Large intestine (tissue), 12 donors: ENCODE results near the gene MCFD2. TPM values are rescaled to one million over a fixed set of nuclear protein-coding genes. Genes with fewer than 3 reads are reported as not detected.
A peak's percentile ranks its signal among the peaks of the same experiment; 100 is the strongest.

Experiments used
- DNase-seq, 2 donors: peaks; one replicate each; pipeline versions ENCODE4 v3.0.0 to v3.0.0-alpha.2; 2013
- H3K27ac ChIP-seq: one replicate; pipeline ENCODE4 v1.5.1; 2013; ENCODE audit warnings: low read length
- H3K27me3 ChIP-seq: 2 replicates; pipeline ENCODE4 v1.6.1; 2013; ENCODE audit warnings: low read length; ENCODE audit not compliant: control insufficient read depth, insufficient read depth
- H3K36me3 ChIP-seq: 2 replicates; pipeline ENCODE4 v1.6.1; 2013; ENCODE audit warnings: low read length; ENCODE audit not compliant: control insufficient read depth, insufficient read depth
- H3K4me1 ChIP-seq: one replicate; pipeline ENCODE4 v1.6.1; 2013; ENCODE audit warnings: low read length; ENCODE audit not compliant: control insufficient read depth, insufficient read depth
- H3K4me3 ChIP-seq: one replicate; pipeline ENCODE4 v1.5.1; 2013; ENCODE audit warnings: low read length
- H3K9me3 ChIP-seq: one replicate; pipeline ENCODE4 v1.6.1; 2013; ENCODE audit warnings: mild to moderate bottlenecking, low read depth, low read length, moderate library complexity; ENCODE audit not compliant: control insufficient read depth
- WGBS: methylation state at CpG from one replicate; pipeline ENCODE4 v1.1.5; 2013; ENCODE audit warnings: low lambda C conversion rate; ENCODE audit not compliant: insufficient coverage; 5-methylcytosine and 5-hydroxymethylcytosine counted together
- long read RNA-seq, 11 donors: transcript quantifications; one replicate each; lab custom pipeline, GENCODE V29; 2026
- polyA plus RNA-seq: library from polyadenylated mRNA; unstranded; fragments of 120-200 nt; gene quantifications from one replicate; pipeline ENCODE4 v1.2.1, GENCODE V29; 2013

MCFD2 gene
- polyA plus RNA-seq, result 60.1 TPM
- long read RNA-seq, donor 1, full-length matches to known transcripts, result 17 of 17 reads
- long read RNA-seq, donor 1, partial matches to known transcripts, result 0 of 17 reads
- long read RNA-seq, donor 1, other reads (novel, unspliced or antisense), result 0 of 17 reads
- long read RNA-seq, donor 2, full-length matches to known transcripts, result 41 of 41 reads
- long read RNA-seq, donor 2, partial matches to known transcripts, result 0 of 41 reads
- long read RNA-seq, donor 2, other reads (novel, unspliced or antisense), result 0 of 41 reads
- long read RNA-seq, donor 3, result 0 reads
- long read RNA-seq, donor 4, full-length matches to known transcripts, result 4 of 4 reads
- long read RNA-seq, donor 4, partial matches to known transcripts, result 0 of 4 reads
- long read RNA-seq, donor 4, other reads (novel, unspliced or antisense), result 0 of 4 reads
- long read RNA-seq, donor 5, full-length matches to known transcripts, result 10 of 10 reads
- long read RNA-seq, donor 5, partial matches to known transcripts, result 0 of 10 reads
- long read RNA-seq, donor 5, other reads (novel, unspliced or antisense), result 0 of 10 reads
- long read RNA-seq, donor 6, full-length matches to known transcripts, result 22 of 22 reads
- long read RNA-seq, donor 6, partial matches to known transcripts, result 0 of 22 reads
- long read RNA-seq, donor 6, other reads (novel, unspliced or antisense), result 0 of 22 reads
- long read RNA-seq, donor 7, full-length matches to known transcripts, result 15 of 15 reads
- long read RNA-seq, donor 7, partial matches to known transcripts, result 0 of 15 reads
- long read RNA-seq, donor 7, other reads (novel, unspliced or antisense), result 0 of 15 reads
- long read RNA-seq, donor 8, full-length matches to known transcripts, result 35 of 40 reads
- long read RNA-seq, donor 8, partial matches to known transcripts, result 5 of 40 reads
- long read RNA-seq, donor 8, other reads (novel, unspliced or antisense), result 0 of 40 reads
- long read RNA-seq, donor 9, full-length matches to known transcripts, result 25 of 25 reads
- long read RNA-seq, donor 9, partial matches to known transcripts, result 0 of 25 reads
- long read RNA-seq, donor 9, other reads (novel, unspliced or antisense), result 0 of 25 reads
- long read RNA-seq, donor 10, full-length matches to known transcripts, result 33 of 33 reads
- long read RNA-seq, donor 10, partial matches to known transcripts, result 0 of 33 reads
- long read RNA-seq, donor 10, other reads (novel, unspliced or antisense), result 0 of 33 reads
- long read RNA-seq, donor 11, full-length matches to known transcripts, result 27 of 27 reads
- long read RNA-seq, donor 11, partial matches to known transcripts, result 0 of 27 reads
- long read RNA-seq, donor 11, other reads (novel, unspliced or antisense), result 0 of 27 reads

DNA sequence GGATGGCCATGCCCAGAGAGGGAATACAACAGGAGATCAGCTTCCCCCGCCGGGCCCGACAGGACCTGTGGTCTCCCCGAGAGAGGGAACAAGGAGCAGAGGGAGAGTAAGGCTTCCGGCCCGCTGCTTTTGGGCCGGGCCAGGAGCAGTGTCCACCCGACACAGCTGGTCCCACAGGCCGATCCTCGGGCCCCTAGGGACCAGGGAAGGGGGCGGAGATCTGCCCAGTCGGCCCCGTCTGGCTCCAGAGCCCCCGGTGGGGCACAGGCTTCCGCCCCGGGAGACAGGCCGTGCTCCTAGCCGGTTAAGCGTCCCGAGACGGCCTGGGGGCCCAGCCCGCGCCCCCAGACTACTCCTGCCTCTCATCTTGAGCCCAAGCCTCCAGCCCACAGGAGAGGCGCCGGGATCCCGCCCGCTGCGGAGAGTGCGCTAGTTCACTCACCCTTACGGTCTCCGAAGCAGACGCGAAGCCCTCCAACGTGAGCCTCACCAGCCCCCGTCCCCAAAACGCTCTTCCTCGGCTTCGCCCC is at the start of gene MCFD2:
Gene MCFD2 (minus strand): TSS at position 526 of the 530 bp plus-strand sequence. CDS start 6,635 bp downstream, outside the sequence.
- Histone ChIP-seq H3K27ac (peak within 1 kb of the TSS; percentile 94), H3K36me3 (peaks cover 13% of the 10 kb centered on the region), H3K27me3 (no peaks in the 10 kb centered on the region), H3K4me1 (peaks cover 17% of the 10 kb centered on the region), H3K9me3 (no peaks in the 10 kb centered on the region), H3K4me3 (peak within 1 kb of the TSS; percentile 99)
- no peak for DNase-seq
- WGBS, result no CpG with 5 or more reads among the region's 38 CpGs

DNA sequence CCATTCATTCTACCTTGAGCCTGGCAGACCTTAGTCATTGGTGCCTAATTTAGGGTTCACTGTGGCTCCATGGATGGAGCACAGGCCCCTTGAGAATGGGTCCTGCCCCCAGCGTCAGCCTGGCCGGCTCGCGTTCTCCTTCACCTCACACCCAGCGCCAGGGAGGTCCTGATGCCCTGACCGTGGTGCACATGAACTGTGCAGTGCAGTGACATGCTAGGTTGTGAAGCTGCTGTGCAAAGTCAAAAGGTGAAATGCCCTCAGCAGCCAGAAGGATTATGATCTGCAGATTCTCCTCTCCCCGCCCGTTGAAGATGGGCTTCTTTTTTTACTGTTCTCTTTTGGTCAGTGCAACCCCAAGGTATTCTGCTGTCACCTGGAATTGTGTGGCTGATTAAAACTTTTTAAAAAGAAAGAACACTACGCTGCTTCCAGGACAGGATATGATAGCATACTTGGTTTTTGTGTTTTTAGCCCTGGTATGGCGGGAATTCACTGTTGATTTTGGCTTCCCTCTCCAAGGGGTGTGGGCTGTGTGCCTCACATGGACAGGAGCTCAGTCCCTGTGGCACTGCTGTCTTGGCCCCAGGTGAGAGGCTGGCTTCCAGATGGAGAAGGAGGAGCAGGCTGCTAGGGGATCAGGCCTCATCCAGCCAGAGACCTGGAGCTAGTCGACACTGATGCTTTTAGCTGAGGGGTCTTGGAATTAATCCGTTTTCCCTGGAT is 49.4 kb upstream of the MCFD2 start:
- Histone ChIP-seq H3K27me3 (no peaks in the 10 kb centered on the region), H3K36me3 (peaks cover 21% of the 10 kb centered on the region), H3K4me1 (peaks cover 12% of the 10 kb centered on the region), H3K4me3 (no peak overlapping the region), H3K27ac (no peak overlapping the region), H3K9me3 (no peaks in the 10 kb centered on the region)
- no CpG with 5 or more reads among the region's 12 CpGs for WGBS
- DNase-seq, result no peak

DNA sequence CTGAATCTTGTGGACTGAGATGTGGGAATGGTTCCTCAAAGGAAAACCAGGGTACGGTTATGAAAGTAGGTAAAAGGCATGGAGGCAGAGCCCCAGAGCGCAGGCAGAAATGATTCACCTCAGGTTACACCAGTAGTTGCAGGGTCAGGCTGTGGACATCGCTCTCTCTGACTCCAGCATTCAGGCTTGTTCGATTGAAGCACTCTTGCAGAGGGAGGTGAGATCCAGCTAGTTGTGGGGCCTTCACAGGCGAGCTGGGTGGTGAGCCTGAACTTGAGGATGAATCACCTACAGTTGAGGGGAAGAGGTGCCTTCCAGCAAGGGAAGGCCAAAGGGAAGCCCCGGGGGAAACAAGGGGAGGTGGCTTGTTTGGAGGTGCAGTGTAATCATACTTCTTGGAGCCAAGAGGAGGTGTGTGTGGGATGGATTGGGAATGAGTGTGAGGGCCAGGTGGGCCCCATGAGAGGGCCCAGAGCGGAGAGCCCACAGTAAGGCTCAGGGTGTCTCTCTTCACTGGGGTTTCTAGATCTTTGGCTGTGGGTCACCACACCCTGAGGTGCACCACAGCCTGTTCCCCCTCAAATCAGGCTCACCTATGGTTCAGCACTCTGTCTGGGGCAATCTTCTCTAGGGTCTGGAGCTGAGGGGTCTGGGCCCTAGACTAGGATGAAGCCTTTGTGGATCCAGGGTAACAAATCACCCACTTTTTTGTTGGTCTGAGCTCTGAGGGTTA is 48.5 kb upstream of the MCFD2 start:
- H3K4me1 ChIP-seq, result peaks cover 8% of the 10 kb centered on the region
- no CpG with 5 or more reads among the region's 7 CpGs for WGBS
- no peak overlapping the region for H3K27ac ChIP-seq
- no peaks in the 10 kb centered on the region for H3K9me3 ChIP-seq
- H3K4me3 ChIP-seq, result no peak overlapping the region
- DNase-seq, result no peak
- H3K36me3 ChIP-seq, result peaks cover 28% of the 10 kb centered on the region
- no peaks in the 10 kb centered on the region for H3K27me3 ChIP-seq

DNA sequence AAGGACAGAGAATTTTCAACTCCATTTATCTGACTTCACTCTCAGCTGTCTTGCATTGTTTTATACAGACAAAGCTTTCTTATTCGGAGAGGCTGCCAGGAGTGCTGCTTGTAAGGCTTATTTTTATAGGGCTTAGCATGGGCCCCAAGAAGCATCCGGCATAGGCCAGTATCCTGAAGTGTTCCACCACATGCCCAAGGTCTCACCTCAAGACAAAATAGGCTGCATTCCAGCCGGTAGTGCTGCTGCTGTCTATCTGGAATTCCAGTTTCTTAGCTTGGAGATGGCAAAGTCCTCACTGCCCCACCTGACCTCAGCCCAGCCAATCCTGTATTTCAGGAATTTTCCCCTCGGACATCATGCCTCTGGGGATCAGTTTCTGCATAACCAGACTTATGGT is 47.6 kb upstream of the MCFD2 start:
- no peaks in the 10 kb centered on the region for H3K9me3 ChIP-seq
- H3K27me3 ChIP-seq, result no peaks in the 10 kb centered on the region
- H3K4me1 ChIP-seq, result peaks cover 5% of the 10 kb centered on the region
- DNase-seq, result no peak
- no peak overlapping the region for H3K4me3 ChIP-seq
- no peak overlapping the region for H3K27ac ChIP-seq
- WGBS, result no CpG with 5 or more reads among the region's 4 CpGs
- H3K36me3 ChIP-seq, result peaks cover 37% of the 10 kb centered on the region

DNA sequence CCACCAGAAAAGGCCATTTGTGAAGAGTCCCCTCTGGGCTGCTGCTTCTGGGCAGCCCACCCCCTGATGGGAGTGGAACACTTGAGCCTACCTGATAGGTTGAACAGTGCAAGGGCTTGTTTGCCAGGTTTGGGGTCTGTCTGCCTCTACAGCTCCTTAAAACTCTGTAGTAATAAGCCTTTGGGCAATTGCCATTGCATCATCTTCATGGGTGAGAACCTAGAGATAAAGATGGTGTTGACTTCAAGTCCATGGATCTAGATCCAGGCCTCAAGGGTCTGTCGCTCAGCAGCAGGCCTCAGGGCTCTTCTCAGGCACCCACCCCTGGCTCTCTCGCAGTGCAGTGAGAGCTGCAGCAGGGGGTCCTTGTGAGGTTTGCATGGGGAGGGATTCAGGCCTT is 47.1 kb upstream of the MCFD2 start:
- peaks cover 42% of the 10 kb centered on the region for H3K36me3 ChIP-seq
- no peak for DNase-seq
- H3K9me3 ChIP-seq, result no peaks in the 10 kb centered on the region
- H3K27me3 ChIP-seq, result no peaks in the 10 kb centered on the region
- no CpG with 5 or more reads among the region's 2 CpGs for WGBS
- H3K27ac ChIP-seq, result no peak overlapping the region
- H3K4me3 ChIP-seq, result no peak overlapping the region
- peaks cover under 1% of the 10 kb centered on the region for H3K4me1 ChIP-seq

DNA sequence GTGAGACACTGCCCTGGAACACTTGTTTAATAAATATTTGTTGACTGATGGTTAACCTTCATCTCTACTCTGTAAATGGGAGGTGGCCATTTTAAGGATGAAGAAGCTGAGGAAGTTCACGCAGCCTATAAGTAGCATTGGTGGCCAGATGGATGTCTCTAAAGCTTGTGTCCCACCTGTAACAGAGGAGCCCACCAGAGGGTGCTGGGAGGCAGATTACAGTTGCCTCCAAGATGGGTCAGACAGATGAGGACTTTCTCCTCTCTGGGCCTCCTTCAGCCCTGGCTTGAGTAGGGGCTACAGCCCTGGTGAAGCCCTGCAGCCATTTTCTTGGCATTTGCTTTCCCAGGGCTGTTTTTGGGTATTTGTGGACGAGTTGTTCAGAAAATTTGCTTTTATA is 45.0 kb upstream of the MCFD2 start:
- no peak overlapping the region for H3K4me3 ChIP-seq
- WGBS, result no CpG with 5 or more reads among the region's 2 CpGs
- peaks cover 60% of the 10 kb centered on the region for H3K36me3 ChIP-seq
- H3K27me3 ChIP-seq, result no peaks in the 10 kb centered on the region
- H3K27ac ChIP-seq, result no peak overlapping the region
- no peak for DNase-seq
- H3K4me1 ChIP-seq, result peaks cover 4% of the 10 kb centered on the region
- no peaks in the 10 kb centered on the region for H3K9me3 ChIP-seq

DNA sequence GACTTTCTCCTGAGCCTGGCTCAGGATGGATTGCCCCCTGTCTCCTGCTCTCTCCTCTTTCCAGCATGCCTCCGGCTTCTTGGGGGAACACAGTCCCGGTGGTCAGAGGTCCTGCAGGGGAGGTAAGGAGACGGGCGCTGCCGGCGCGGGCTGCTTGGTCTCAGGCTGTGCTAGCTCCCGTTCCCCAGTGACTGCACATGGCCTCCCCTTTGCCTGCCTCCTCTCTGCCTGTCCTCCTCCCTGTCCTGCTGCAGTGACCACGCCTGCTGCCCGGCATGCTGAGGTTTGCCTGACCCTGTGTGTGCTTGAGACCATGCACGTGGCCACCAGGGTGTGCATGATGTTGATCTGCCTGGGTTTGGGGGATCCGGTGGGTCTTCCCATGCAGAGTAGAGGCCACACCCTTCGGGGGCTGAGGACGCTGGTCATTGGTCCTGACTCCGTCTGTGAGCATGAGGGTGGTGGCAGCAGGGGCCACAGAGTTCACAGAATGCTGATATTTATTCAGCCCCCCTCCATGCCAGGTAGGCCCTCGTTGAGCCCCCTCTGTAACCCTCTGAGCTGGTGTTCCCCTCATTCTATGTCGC is 42.9 kb upstream of the MCFD2 start:
- no peak for DNase-seq
- Histone ChIP-seq H3K9me3 (no peaks in the 10 kb centered on the region), H3K4me1 (peaks cover 12% of the 10 kb centered on the region), H3K4me3 (no peak overlapping the region), H3K27me3 (no peaks in the 10 kb centered on the region), H3K27ac (no peak overlapping the region), H3K36me3 (peaks cover 61% of the 10 kb centered on the region)
- WGBS, result no CpG with 5 or more reads among the region's 17 CpGs

DNA sequence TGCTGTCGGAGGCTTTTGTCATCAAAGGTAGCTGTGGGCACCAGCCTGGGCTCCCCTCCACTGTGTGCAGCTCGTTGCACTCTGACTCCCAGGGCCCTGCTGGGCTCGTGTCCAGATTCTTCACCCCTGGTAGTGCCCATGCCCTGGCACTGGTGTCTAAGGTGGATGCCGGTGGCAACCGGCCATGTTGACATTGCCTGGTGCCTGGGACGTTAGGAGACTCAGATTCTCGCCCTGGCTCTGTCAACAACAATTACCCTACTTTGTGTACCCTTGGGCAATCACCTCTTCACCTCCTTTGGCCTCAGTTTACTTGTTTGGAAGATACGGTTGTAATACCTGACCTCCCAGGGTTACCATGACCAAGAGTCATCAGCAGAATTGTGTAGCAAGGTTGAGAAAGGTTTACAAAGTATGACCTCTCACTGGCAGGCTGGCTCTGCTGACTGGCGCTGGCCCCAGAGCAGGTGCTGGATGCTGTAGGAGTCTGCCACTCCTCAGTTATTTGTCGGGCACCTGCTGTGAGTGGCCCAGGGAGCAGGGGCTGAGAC is 41.5 kb upstream of the MCFD2 start:
- H3K27me3 ChIP-seq, result no peaks in the 10 kb centered on the region
- no peak for DNase-seq
- H3K4me3 ChIP-seq, result no peak overlapping the region
- no peaks in the 10 kb centered on the region for H3K9me3 ChIP-seq
- H3K27ac ChIP-seq, result no peak overlapping the region
- H3K36me3 ChIP-seq, result peaks cover 58% of the 10 kb centered on the region
- peaks cover 12% of the 10 kb centered on the region for H3K4me1 ChIP-seq
- no CpG with 5 or more reads among the region's 10 CpGs for WGBS
